Activated CD8-positive, alpha-beta memory T cell treated with anti-CD3 and anti-CD28 coated beads, Interleukin-2, amount 50 U/mL, for 24 hours (primary cell): ENCODE data around the gene GBP5.
"Not testable (repeated sequence)": the region's sequence is repeated elsewhere in the genome, so short reads cannot be mapped to it uniquely, and the experiment has no call there.

ENCODE experiments used
- DNase-seq: peaks from one replicate; pipeline ENCODE4 v3.0.0-alpha.2; 2020; ENCODE audit errors: extremely low read depth

Gene GBP5

GRCh38 chr1:89284078-89284763 is 11.6 kb upstream of the GBP5 start:
- DNase-seq: not testable (repeated sequence)

- no peak for DNase-seq
Observed at GRCh38 chr1:89280766-89281165, 8.1 kb upstream of the GBP5 start.

- no peak for DNase-seq
Observed at GRCh38 chr1:89279011-89279466, 6.4 kb upstream of the GBP5 start.

GRCh38 chr1:89277725-89278124 is 5.1 kb upstream of the GBP5 start:
- no peak for DNase-seq

GRCh38 chr1:89276690-89277089 is 4.0 kb upstream of the GBP5 start:
- no peak for DNase-seq

GRCh38 chr1:89274411-89274857 is 1.8 kb upstream of the GBP5 start:
- DNase-seq: no peak

GRCh38 chr1:89273324-89273778 is 691 bp upstream of the GBP5 start:
- DNase-seq: no peak

- DNase-seq: no peak
Observed at GRCh38 chr1:89271341-89272015, 1.2 kb downstream of the GBP5 start.

GRCh38 chr1:89270423-89270822 is 2.2 kb downstream of the GBP5 start:
- DNase-seq: no peak

GRCh38 chr1:89269277-89269676 is 3.4 kb downstream of the GBP5 start:
- no peak for DNase-seq

- no peak for DNase-seq
Observed at GRCh38 chr1:89262643-89263042, 10.0 kb downstream of the GBP5 start.

GRCh38 chr1:89261926-89262515 is 10.6 kb downstream of the GBP5 start:
- no peak for DNase-seq

- DNase-seq: no peak
Observed at GRCh38 chr1:89260566-89261255, 11.9 kb downstream of the GBP5 start.

- no peak for DNase-seq
Observed at GRCh38 chr1:89260042-89260441, 12.6 kb downstream of the GBP5 start.

GRCh38 chr1:89259283-89259971 is 13.2 kb downstream of the GBP5 start:
- DNase-seq: no peak

GRCh38 chr1:89257041-89257440 is 15.6 kb downstream of the GBP5 start:
- no peak for DNase-seq

- DNase-seq: not testable (repeated sequence)
Observed at GRCh38 chr1:89255581-89255980, 17.1 kb downstream of the GBP5 start.

GRCh38 chr1:89254658-89255287 is 17.9 kb downstream of the GBP5 start:
- DNase-seq: no peak

GRCh38 chr1:89243046-89243445 is 29.6 kb downstream of the GBP5 start:
- DNase-seq: no peak
